WERI-Rb-1 (cell line): ENCODE results near the gene MYO15A.

ENCODE experiments used
- DNase-seq: peaks from one replicate; pipeline ENCODE4 v3.0.0-alpha.2; 2020
- H3K27ac ChIP-seq: fragments of 250-450 bp; sonication (Bioruptor Pico); 2 replicates; pipeline ENCODE4 v1.5.1; 2020; ENCODE audit warnings: mild to moderate bottlenecking, moderate library complexity
- H3K27me3 ChIP-seq: fragments of 250-450 bp; sonication (Bioruptor Pico); 2 replicates; pipeline ENCODE4 v1.5.1; 2021; ENCODE audit warnings: mild to moderate bottlenecking, low read depth, moderate library complexity; ENCODE audit not compliant: insufficient read depth, severe bottlenecking
- H3K36me3 ChIP-seq: fragments of 250-450 bp; sonication (Bioruptor Pico); 2 replicates; pipeline ENCODE4 v1.5.1; 2020; ENCODE audit warnings: mild to moderate bottlenecking, moderate library complexity
- H3K4me3 ChIP-seq: 2 replicates; pipeline ENCODE4 v1.5.1; 2011; ENCODE audit warnings: low read depth, mild to moderate bottlenecking, control low read depth, low read length
- H3K9me3 ChIP-seq: fragments of 250-450 bp; sonication (Bioruptor Pico); 2 replicates; pipeline ENCODE4 v1.5.1; 2021; ENCODE audit warnings: mild to moderate bottlenecking, moderate library complexity; ENCODE audit not compliant: severe bottlenecking
- CTCF ChIP-seq: IDR thresholded peaks from 2 replicates; pipeline ENCODE4 v1.5.1; 2011; ENCODE audit warnings: low read depth, mild to moderate bottlenecking, control low read depth, inconsistent platforms, low read length

MYO15A gene

DNA sequence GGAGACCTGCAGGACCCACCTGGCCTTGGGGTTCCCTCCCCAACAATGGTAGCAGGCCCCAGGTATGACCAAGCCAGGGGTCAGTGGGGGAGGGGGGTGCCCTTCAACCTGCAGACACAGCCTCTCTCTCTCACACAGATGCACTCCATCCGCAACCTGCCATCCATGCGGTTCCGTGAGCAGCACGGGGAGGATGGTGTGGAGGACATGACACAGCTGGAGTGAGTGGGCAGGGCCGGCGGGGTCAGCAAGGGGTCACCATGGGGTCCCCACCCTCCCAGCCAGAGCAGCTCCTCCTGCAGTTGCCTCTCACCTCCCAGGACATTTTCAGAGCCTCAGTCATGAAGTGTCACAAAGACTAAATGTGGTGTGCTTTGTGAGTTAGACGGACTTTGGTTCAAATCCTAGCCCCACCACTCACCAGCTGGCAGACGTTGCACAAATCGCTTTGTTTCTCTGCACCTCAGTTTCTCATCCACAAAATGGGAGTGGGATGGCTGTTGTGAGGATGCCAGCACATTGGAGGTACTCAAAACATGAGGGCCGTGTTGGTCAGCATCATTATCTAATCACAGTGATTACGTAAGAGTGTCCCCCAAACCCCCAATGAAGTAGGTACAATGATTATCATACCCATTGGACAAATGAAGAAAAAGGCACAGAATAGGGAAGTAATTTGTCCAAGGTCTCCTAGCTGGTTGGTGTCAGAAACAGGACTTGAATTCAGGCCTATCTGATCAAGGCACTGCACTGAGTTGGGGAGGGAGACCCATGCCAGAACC is 16.0 kb downstream of the MYO15A start:
- no peak overlapping the region for H3K4me3 ChIP-seq
- no peak for TF ChIP-seq CTCF
- peaks cover 9% of the 10 kb centered on the region for H3K9me3 ChIP-seq
- no peaks in the 10 kb centered on the region for H3K27me3 ChIP-seq
- DNase-seq = no peak
- no peaks in the 10 kb centered on the region for H3K36me3 ChIP-seq
- H3K27ac ChIP-seq = no peak overlapping the region

DNA sequence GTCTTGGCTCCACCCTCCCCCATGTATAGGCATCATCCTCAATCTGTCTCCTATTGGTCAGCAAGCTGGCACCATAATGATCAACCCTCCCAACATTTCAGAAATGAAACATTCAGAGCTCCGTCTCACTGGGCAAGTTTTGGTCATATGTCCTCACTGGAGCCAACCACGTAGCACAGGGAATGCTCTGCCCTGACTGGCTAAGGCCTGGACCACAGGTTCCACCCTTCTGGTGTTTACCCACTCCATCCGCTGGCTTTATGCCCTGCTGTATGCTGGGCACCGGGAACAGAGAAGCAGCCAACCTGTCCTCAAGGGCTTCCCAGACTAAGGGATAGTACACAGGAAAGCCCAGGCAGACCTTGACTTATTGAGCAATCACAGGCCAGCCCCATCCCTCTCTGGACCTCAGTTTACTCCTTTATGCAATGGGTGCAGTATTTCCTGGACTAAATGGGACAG is 20.5 kb downstream of the MYO15A start:
- no peaks in the 10 kb centered on the region for H3K9me3 ChIP-seq
- no peaks in the 10 kb centered on the region for H3K27me3 ChIP-seq
- no peaks in the 10 kb centered on the region for H3K36me3 ChIP-seq
- H3K4me3 ChIP-seq = no peak overlapping the region
- no peak overlapping the region for H3K27ac ChIP-seq
- no peak for TF ChIP-seq CTCF
- DNase-seq = no peak

DNA sequence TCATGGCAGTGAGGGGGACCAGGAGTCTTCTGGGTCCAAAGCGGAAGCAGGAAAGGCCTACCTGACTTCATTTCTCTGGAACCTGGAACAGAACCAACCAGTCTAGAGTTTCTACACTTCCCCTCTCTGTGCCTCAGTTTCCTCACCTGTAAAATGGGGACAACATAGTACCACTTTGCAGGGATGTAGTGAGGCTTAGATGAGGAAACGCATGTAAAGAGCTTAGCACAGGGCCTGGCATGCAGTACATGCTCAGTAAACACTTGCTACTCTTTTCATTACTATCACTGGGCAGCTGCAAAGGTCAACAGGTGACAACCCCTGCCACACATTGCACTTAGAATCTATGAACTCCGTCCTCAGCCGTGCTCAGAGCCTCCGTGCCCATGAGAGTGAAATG is 24.2 kb downstream of the MYO15A start:
- TF ChIP-seq CTCF = no peak
- Histone ChIP-seq H3K4me3 (no peak overlapping the region), H3K27me3 (no peaks in the 10 kb centered on the region), H3K27ac (no peak overlapping the region), H3K9me3 (no peaks in the 10 kb centered on the region), H3K36me3 (no peaks in the 10 kb centered on the region)
- DNase-seq = no peak

GRCh38 chr17:18136357-18136756 is 27.8 kb downstream of the MYO15A start:
- H3K27me3 ChIP-seq = no peaks in the 10 kb centered on the region
- H3K27ac ChIP-seq = no peak overlapping the region
- H3K36me3 ChIP-seq = no peaks in the 10 kb centered on the region
- H3K4me3 ChIP-seq = no peak overlapping the region
- DNase-seq = no peak
- H3K9me3 ChIP-seq = no peaks in the 10 kb centered on the region
- TF ChIP-seq CTCF = no peak

DNA sequence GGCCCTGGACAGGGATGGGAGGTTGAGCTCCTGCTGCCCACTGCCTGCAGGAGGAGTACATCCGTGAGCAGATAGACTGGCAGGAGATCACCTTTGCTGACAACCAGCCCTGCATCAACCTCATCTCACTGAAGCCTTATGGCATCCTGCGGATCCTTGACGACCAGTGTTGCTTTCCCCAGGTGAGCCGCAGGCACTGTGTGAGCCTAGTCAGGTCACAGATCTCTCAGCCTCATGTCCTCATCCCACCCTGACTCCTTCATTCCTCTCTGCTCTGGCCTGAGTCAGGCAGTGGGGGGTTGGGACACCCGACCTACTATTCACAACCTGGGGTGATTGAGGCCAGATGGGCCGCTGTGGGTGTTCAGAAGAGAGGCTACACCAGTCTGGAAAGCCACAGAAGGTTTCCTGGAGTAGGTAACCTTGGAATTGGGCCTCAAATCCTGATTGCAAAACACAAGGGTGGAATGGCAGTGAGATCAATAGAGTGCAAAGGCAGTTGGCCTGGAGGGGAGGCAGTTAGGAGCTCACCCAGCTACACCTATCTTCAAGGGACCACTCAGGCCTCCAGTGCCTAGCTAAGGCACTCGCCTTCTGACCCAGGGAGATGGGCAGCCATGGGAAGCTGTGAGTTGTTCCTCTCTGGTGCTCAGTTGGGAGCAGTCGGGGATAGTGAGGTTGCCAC is 29.7 kb downstream of the MYO15A start:
- Histone ChIP-seq H3K27me3 (no peaks in the 10 kb centered on the region), H3K36me3 (no peaks in the 10 kb centered on the region), H3K9me3 (no peaks in the 10 kb centered on the region), H3K4me3 (no peak overlapping the region), H3K27ac (no peak overlapping the region)
- TF ChIP-seq CTCF = no peak
- DNase-seq = peak; percentile 38

GRCh38 chr17:18139092-18139491 is 30.5 kb downstream of the MYO15A start:
- Histone ChIP-seq H3K27ac (no peak overlapping the region), H3K9me3 (no peaks in the 10 kb centered on the region), H3K4me3 (no peak overlapping the region), H3K27me3 (no peaks in the 10 kb centered on the region), H3K36me3 (no peaks in the 10 kb centered on the region)
- DNase-seq = no peak
- TF ChIP-seq CTCF = no peak
